HG03439 (cell line): Measurements from ENCODE around the gene YAP1.

ENCODE experiments used
- ATAC-seq: cut with Tn5 transposase; IDR thresholded peaks from one replicate; pipeline ENCODE4 v1.9.1; 2021; ENCODE audit warnings: mild to moderate bottlenecking, moderate library complexity; ENCODE audit not compliant: unreplicated experiment

The YAP1 gene

DNA sequence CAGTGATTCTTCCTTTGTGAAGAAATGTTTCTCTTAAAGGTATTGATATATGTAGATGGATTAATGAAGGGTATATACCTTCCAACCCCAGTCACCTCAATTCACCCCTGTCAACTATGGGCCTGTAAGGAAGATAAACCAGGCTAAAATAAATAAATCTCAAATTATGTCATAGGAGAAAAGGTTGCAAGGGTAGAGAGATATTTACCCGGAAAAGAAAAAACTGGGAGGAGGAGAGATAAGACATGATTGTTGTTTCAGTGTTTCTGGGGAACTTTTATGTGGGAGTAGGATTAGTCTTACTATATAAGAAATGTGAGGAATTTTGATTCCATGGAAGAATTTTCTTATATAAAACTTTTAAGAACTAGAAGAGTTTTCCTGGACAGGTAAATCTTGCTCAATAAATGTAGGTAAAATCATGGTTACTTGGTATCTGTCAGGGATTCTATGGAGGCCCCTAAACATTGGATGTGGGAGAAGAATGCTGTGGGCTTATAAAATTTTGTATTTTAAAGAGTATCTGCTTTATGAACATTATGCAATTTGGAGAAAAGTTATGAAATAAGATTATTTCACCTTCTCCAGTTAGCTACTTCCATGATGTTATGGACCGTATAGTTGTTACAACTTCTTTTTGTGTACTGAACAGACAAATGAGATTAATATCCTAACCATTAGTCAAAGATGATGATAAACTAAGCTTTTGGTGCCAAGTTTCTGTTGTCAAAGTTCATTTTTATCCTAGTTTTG is 6.4 kb downstream of the YAP1 start:
- no peak for ATAC-seq

DNA sequence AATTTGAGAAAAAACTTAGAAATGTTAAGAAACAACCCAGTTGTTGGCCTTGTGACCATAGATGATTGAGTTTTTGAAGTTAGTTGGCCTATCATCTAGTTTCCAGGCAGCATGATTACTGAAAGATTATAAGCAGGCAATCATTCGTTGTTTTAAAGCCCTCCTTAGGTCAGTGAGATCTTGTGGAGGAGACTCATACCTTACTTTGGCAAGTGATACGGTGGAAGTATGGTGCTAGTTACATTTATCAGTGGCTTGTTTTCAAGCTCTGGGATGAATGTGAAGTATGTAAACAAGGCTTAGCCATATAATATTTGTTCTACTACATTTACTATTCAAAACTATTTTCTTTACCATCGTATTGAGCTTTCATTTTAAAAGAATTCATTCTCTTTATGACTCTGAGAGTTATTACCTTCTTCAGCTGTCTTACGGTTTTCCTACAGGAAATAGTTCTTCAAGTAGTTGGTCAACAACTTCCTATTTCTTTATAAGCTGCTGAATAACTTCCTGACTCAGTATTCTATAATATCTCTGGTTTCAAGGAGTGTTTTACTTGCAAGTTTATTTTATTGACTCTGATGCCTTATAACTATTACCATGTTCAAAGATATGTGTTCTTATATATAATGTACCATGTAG is 7.3 kb downstream of the YAP1 start:
- ATAC-seq: no peak

DNA sequence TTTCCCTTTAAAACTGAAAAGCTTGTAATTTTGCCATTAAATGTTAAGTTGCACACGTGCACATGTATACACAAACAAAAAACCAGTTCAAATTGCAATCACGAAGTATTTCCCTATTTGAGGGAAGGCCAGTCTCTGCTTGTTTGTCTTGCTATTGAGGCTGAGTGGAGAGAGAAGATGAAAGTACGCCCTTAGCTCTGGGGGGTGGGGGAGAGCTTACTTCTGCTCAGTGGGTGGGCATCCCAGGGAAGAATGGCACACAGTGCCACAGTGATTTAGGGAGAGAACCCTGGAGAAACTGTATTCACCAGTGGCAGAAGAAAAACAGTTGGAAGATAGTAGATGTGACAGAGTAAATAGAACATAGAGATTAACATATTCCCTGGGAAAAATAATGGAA is 8.7 kb downstream of the YAP1 start:
- ATAC-seq: no peak

DNA sequence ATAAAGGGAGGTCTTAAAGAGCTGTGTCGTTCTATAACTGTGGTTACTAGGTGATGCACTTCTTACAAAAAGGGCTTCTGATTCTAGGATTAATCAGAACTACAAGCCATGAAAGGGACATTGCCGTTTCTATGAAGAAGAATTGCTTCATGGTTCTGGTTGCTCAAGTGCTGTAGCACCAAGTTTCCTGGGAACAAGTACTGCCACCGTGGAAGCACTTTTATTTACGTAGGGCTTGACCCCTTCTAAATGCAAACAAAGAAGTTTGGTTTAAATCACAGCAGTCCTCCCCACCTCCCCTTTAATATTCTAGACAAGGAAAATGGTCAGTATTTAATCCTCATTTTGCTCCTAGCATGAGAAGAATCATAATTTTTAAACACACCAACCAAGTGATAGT is 9.8 kb downstream of the YAP1 start:
- ATAC-seq: no peak

DNA sequence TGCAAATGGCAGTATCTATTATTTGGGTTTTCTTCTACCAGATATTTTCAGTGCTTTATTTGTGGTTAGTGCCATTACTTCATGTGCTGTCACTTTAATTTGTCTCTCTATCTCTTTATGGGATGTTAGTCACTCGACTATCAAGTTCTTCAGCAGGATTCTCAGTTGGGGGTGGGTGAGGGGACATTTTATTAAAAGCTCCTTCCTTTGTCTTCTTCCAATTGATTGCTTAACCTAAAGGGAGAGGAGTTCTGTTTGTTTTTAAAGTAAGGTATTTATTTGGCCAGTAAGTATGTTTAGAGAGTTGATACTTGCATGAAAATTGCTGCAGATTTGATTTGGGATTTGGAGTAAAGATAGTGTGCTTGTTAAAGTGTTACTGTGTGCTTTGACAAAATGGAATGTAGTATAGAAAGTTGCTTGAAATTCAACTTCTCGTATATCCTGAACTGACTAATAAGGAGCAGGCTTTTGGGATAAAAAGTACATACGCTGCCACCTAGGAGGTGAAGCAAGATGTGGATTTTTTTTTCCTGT is 10.3 kb downstream of the YAP1 start:
- ATAC-seq: no peak

DNA sequence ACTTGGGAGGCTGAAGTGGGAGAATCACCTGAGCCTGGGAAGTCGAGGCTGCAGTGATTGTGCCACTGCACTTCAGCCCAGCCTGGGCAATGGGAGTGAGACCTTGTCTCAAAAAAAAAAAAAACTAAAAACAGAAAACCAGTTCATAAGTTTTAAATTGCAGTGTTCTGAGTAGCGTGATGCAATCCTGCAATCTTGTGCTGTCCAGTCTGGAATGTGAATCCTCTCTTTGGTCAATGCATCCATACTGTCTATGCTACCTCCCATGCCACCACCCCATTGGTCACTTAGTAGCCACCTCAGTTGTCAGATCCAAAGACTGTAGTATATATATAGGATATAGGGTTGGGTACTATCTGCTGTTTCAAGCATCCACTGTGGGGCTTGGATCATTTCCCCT is 11.1 kb downstream of the YAP1 start:
- ATAC-seq: no peak

DNA sequence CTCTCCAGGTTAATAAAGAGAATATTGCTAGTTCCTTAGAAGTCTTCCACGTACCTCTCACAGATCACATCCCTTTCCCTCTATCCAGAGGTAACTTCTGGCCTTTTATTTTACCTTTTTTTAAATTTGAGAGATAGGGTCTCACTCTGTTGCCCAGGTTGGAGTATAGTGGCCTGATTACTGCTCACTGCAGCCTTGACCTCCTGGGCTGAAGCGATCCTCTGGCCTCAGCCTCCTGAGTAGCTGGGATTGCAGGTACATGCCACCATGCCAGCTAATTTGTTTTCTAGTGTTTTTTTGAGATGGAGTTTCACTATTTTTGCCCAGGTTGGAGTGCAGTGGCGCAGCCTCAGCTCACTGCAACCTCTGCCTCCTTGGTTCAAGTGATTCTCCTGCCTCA is 24.4 kb downstream of the YAP1 start:
- no peak for ATAC-seq

DNA sequence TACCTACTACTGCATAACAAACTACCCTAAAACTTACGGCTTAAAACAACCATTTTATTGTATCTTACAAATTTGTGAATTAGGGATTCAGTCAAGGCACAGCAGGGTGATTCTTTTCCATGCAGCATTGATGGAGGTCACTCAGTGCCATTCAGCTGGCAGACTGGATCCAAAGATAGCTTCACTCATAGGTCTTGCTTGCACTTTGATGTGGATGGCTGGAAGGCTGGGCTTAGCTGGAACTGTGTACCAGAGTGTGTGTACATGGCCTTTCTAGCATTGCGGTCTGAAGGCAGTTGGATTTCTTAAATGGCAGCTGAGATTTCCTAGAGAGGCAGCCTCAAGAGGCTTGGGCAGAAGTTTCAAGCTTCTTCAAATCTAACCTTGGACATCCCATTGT is 25.0 kb downstream of the YAP1 start:
- no peak for ATAC-seq

DNA sequence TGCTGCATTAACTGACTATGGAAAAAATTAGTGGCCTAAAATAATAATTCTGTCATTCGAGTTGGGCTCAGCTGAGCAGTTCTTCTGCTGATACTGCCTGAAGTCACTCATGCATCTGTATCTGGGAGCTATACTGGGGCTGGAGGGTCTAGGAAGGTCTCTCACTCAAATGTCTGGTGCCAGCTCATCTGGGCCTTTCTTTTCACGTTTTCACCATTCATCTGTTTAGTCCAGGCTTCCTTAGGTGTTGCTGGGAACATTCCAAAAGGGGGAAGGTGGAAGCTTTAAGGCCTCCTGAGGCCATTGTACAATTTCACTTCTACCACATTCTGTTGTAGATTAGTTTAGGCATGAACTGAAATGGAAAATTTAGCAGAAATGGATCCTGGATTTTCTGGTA is 28.0 kb downstream of the YAP1 start:
- no peak for ATAC-seq

DNA sequence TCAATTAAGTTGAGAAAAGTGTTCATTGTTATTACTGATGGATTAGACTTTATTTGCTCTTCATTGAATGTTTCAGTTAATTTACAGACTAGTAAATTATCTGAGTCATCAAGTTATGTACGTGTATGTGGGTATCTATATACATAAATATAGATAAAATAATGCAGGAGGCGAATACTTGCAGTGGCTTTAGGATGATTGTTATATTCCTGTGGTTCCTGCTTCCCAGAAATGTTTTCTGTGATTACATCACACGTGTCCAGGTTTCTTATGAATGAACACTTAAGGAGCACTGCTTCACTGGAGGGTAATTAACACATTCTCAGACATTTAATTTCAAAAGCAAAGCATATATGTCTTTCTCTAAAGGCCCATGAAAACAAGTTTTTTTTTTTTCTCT is 28.4 kb downstream of the YAP1 start:
- ATAC-seq: no peak

DNA sequence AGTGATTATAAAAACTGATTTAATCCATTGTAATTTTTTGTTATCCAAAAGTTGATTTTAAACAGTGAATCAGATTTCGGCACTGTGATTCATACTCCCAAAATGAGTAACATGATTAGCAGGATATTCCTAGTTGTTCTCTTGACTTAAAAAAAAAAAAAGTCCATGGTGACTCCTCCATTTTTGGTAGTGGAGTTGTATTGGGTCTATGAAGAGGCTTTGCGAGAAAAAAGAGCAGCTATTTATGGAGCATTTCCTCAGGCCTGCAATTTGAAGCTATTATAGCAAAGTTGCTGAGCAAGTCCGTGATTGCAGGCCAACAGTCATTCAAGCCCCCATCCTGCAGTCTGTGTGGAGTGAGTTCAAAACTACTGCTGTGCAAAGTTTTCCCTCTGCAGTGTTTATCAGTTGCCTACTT is 28.8 kb downstream of the YAP1 start:
- ATAC-seq: no peak

DNA sequence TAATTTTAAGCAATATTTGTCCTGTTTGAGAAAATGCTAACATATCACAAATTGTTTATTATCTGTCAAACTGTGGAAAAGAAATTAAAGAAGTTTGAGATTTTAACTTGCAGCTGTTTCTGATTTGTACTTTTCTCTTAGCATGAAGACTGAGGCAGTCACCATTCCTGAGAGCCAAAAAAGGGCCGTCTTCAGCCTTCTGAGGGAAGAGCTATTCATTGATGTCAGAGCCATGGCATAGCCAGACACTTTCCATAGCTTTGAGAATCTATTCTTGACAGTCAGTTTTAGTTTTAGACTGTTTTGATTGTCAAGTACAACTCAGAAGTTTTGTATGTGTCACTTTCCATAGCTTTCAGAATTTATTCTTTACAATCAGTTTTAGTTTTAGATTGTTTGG is 32.1 kb downstream of the YAP1 start:
- ATAC-seq: no peak

DNA sequence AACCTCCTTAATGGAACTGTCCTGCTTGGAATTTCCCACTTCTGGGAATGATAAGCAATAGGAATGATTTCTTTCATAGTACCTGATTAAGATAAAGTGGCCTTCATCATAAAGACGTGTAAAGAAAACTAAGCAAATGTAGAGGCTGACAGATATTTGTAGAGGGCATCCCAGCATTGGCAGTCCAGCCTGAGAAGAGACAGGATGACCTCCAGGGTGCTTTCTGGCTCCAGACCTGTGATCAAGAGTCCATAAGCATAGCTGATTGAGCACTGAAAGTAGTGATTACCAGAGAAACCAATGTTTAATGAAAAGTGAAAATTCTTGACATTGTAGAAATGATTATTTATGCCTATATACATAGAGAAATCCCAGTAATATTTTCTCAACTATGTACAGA is 33.6 kb downstream of the YAP1 start:
- no peak for ATAC-seq

DNA sequence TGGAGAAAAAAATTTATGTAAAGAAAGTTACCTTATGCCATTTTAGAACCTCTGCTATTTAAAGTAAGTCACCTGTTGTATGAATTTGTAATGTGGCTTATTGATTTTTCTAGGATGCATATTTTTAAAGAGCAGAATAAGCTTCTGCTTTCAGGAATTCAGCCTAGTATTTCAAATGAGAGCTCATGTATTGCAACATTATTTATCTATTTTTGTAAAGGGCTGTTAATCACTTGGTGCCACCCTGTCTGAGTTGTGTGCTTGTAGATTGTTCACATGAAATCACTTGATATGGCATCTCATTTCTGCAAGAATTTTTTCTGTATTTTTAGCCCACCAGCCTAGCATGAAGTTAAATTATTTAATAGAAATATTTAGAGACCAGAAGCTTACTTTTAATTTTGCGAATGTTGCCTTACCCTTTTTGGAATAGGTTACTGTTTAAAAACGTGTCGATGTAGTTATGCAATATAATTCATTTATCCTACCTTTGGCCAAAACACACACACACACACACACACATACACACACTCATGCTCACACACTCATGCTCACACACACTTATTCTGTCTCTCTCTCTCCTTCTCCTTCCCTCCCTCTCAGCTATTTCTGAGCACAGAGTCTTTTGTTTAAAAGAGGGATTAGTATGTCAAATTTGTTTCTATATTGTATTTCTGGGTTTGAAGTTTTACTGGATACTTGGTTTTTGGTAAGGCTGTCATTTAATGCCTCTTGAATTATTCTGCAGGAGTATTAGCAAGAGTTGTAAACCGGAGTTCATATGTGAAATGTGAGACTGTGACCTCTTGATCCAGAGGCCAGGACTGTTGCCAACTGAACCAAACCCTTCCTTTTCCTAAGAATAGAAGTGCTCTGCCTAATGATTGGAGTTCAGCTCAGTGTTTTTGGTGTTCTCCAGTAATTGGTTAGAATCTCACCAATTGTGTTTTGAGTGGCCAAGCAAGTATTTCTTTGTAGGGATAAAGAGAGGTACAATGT is 34.4 kb downstream of the YAP1 start:
- ATAC-seq: no peak

DNA sequence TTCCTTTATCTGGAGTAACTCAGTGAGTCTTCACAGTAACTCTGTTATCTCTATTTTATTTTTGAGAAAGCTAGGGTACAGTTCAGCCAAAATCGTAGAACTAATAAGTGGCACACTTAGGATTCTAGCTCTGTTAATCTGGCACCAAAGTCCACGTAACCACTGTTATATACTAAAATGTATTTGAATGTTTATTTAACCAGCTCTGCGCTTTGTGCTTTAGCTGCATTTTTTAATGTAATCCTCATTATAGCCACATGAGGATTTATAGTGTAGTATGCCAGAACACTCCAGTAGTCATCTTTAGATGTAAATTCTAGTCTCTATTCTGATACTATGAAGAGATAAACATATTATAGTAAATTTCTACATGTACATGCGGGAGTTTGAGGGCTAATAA is 36.8 kb downstream of the YAP1 start:
- no peak for ATAC-seq

DNA sequence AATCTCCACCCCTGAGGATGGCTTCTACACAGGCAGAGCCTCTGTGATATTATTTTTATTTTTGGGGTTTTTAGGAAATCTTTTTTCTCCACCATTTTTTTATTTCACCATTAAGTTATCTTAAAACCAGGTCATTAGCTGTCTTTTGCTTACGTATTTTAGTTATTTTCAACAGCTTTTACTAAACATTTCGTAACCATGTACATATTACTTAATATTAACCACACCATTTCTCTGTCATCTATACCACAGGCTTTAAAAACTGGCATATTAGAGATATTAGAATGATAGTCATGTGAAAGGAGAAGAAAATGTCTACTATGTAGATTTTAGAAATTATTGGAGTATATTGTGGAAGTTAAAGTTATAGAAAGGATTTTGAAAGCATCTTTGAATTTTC is 37.4 kb downstream of the YAP1 start:
- no peak for ATAC-seq

DNA sequence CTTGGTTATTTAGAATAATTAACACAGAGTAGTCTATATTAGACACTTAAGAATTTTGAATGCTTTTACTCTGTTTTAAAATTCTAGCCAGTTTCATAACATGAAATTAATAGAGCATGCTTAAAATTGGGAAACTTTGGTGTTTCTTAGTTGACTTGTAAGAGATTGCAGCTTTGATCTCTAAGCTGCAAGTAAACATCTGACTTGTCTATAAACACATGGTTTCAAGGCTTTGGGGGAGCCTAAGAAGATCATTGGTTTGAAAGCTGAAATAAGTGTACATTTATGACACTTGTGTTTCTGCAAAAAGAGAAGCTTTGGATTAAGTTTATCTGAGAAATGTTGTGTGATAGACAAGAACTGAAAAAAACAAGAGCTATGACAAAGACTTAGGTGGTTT is 37.8 kb downstream of the YAP1 start:
- no peak for ATAC-seq

DNA sequence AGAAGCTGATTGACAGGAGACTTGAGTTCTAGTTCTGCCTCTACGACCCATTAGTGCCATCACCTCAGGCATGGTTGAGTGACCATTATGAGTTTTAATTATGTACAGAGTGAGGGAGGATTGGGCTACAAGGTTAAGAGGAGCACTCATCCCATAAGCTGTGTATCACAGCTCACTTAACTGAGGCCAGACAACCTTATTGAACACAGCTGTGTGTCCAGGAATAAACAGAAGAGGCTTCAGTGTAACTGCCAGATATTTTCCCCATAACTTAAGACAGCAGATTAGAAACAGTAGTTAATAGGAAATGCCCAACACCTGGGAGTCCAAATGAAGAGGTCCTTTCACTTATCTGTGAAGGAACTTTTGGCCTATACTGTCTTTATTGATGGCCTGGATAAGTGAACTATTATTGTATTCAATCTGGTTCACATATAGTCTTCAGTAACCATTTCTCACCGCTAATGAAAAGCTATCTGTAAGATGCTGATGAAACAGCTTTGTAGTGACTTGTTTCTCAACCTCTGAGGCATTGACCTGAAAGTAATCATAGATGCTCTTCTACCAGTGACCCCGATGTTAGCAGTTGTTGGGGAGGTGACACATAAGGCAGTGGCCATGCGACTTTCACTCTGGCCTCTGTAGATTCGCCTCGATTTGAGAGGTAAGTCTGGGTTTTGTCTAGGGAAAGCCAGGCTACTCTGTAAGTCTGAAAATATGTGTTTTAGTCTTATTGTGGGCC is 41.7 kb downstream of the YAP1 start:
- ATAC-seq: no peak

DNA sequence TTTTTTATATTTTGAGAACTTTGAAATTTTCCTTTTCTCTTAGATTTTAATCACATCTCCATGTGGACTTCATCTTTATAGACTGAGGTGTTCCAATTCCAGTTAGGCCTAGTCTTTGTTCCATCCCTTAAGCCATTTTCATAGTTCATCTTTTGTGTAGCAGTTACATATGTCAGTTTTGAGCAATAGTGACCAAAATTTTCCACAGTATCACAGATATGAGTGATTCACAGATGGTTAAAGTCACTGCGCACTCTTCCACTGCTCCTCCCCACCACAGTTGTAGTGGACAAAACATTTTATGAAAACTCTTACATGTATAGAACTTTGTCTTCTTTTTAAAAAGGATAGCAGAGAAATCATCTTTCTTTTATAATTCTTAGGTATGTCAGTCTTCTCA is 42.8 kb downstream of the YAP1 start:
- no peak for ATAC-seq

DNA sequence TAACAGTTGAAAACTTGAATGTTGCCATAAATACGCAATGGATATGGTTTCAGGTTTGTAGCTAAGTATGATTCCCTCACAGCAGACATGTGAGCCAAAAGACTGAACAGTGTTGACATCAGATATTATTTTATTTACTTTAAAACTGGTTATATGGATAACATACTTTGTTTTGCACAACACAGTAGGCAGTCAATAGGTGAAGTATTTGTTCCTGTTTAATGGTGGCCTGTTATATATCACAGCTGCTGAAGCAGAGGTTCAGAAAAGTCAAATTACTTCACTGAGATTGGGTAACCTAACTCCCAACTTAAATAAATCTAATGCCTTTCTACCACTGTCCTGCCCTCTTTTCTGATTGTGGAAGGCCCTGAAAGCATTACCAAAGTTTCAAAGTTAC is 44.6 kb downstream of the YAP1 start:
- ATAC-seq: no peak

DNA sequence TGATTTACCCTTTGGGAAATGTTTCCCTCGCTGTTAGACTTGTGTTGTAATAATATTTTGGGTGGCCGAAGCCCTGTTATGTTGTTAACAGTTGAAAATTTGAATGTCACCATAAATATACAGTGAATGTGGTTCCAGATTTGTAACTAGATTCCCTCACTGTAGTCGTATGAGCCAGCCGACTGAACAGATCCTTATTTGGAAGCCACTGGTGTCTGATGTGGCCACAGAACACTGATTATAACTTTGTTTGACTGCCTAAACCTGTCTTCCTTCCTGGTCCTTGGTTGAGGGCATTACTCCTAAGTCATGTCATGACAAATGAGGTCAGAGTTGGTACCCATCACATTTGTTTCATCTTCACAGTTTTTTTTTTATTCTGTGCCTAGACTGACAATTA is 45.4 kb downstream of the YAP1 start:
- ATAC-seq: no peak
